PFSK-1 (cell line): ENCODE data around the gene M6PR.

Source experiments
- FOXP2 ChIP-seq: optimal IDR thresholded peaks from 2 replicates; pipeline ENCODE3; 2011; ENCODE audit warnings: borderline replicate concordance, control low read depth, inconsistent platforms; ENCODE audit not compliant: insufficient read depth; ENCODE audit errors: extremely low read length, extremely low read depth
- POLR2AphosphoS5 ChIP-seq: IDR thresholded peaks from 2 replicates; pipeline ENCODE4 v1.6.1; 2012; ENCODE audit warnings: low read depth, mild to moderate bottlenecking, control low read depth, low read length, moderate library complexity
- REST ChIP-seq, 2 experiments: IDR thresholded peaks; 2 replicates each; pipeline versions ENCODE4 v1.6.1 to v1.8.0; 2011 to 2012; ENCODE audit warnings: low read depth in 2 of 2, low read length in 2 of 2, control low read depth in 1 of 2, inconsistent platforms in 1 of 2, mild to moderate bottlenecking in 1 of 2, moderate library complexity in 1 of 2; ENCODE audit not compliant: insufficient read depth in 1 of 2
- SIN3A ChIP-seq: IDR thresholded peaks from 2 replicates; pipeline ENCODE4 v1.6.1; 2012; ENCODE audit warnings: mild to moderate bottlenecking, low read length, moderate library complexity, borderline replicate concordance; ENCODE audit not compliant: insufficient read depth
- TAF1 ChIP-seq: IDR thresholded peaks from 2 replicates; pipeline ENCODE4 v1.6.1; 2012; ENCODE audit warnings: low read length, control low read depth, borderline replicate concordance; ENCODE audit not compliant: insufficient read depth

M6PR gene

GRCh38 chr12:8985213-8985754 is 35.8 kb upstream of the M6PR start:
- TF ChIP-seq POLR2AphosphoS5, result no peak
- TF ChIP-seq TAF1, result no peak
- TF ChIP-seq REST (IDR thresholded peaks at IDR 0.05; ENCODE audit: insufficient read depth in 1 of 2, low read depth in 2 of 2, low read length in 2 of 2), result no peak
- no peak for TF ChIP-seq FOXP2
- no peak for TF ChIP-seq SIN3A

GRCh38 chr12:8980137-8980536 is 30.7 kb upstream of the M6PR start:
- TF ChIP-seq FOXP2 (no peak), SIN3A (no peak), TAF1 (no peak), POLR2AphosphoS5 (no peak), REST (IDR thresholded peaks at IDR 0.05; ENCODE audit: insufficient read depth in 1 of 2, low read depth in 2 of 2, low read length in 2 of 2) (no peak)

DNA sequence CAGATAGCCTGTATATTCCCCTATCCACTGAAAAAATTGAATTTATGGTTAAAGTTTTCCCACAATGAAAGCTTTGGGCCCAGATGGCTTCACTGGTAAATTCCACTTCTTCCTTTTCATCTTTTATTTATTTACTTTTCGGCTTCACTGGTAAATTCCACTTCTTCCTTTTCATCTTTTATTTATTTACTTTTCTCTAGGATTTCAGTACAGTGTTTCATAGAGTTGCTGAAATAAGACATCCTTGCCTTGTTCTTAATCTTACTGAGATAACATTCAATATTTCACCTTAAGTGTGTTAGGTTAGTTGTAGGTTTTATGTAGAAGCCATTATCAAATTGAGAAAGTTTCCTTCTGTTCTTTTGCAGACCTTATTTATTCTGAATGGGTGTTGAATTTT is 21.0 kb upstream of the M6PR start:
- no peak for TF ChIP-seq FOXP2
- no peak for TF ChIP-seq POLR2AphosphoS5
- no peak for TF ChIP-seq REST (IDR thresholded peaks at IDR 0.05; ENCODE audit: insufficient read depth in 1 of 2, low read depth in 2 of 2, low read length in 2 of 2)
- TF ChIP-seq SIN3A, result no peak
- TF ChIP-seq TAF1, result no peak

DNA sequence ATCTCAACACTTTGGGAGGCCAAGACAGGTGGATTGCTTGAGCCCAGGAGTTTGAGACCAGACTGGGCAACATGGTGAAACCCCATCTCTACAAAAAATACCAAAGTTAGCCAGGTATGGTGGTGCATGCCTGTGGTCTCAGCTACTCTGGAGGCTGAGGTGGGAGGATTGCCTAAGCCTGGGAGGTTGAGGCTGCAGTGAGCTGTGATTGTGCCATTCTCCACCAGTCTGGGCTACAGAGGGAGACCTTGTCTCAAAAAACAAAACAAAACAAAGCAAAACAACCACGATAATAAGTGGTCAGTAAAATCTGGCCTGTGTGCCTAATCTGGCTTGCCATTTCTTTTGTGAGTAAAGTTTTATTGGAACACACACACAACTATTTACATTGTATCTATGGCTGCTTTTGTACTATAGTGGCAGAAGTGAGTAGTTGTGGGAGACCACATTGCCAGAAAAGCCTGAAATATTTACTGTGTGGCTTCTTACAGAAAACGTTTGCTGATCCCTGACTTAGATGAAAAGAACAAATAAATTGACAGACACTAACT is 20.5 kb upstream of the M6PR start:
- TF ChIP-seq TAF1 (no peak), POLR2AphosphoS5 (no peak), SIN3A (no peak), REST (IDR thresholded peaks at IDR 0.05; ENCODE audit: insufficient read depth in 1 of 2, low read depth in 2 of 2, low read length in 2 of 2) (no peak), FOXP2 (no peak)

GRCh38 chr12:8968761-8969160 is 19.3 kb upstream of the M6PR start:
- TF ChIP-seq SIN3A (no peak), TAF1 (no peak), FOXP2 (no peak), POLR2AphosphoS5 (no peak), REST (IDR thresholded peaks at IDR 0.05; ENCODE audit: insufficient read depth in 1 of 2, low read depth in 2 of 2, low read length in 2 of 2) (no peak)
